HFFc6 (cell line): ENCODE results near the gene ALB. TPM values are rescaled to one million over a fixed set of nuclear protein-coding genes. Genes with fewer than 3 reads are reported as not detected.

Source experiments
- DNase-seq: peaks from one replicate; pipeline ENCODE4 v3.0.0-alpha.2; 2018
- H3K27ac Mint-ChIP-seq: 2 replicates; pipeline ENCODE4 v1.8.0; 2020; ENCODE audit warnings: mild to moderate bottlenecking, mixed read lengths
- H3K27me3 Mint-ChIP-seq: 2 replicates; pipeline ENCODE4 v1.8.0; 2021; ENCODE audit warnings: mild to moderate bottlenecking, moderate library complexity, mixed read lengths; ENCODE audit not compliant: insufficient read depth
- H3K36me3 Mint-ChIP-seq: 2 replicates; pipeline ENCODE4 v1.8.0; 2021; ENCODE audit warnings: low read depth, mixed read lengths
- H3K4me1 Mint-ChIP-seq: 2 replicates; pipeline ENCODE4 v1.8.0; 2020; ENCODE audit warnings: low read depth, mixed read lengths
- H3K4me3 Mint-ChIP-seq: 2 replicates; pipeline ENCODE4 v1.8.0; 2020; ENCODE audit warnings: mild to moderate bottlenecking, moderate library complexity, mixed read lengths
- H3K9me3 Mint-ChIP-seq: 2 replicates; pipeline ENCODE4 v1.8.0; 2020; ENCODE audit warnings: mild to moderate bottlenecking, mixed read lengths
- CTCF ChIP-seq: fragments of 200-600 bp; sonication (generic); IDR thresholded peaks from 2 replicates; pipeline ENCODE4 v1.5.0; 2021; ENCODE audit warnings: antibody characterized with exemption, mild to moderate bottlenecking
- total RNA-seq, 6 experiments: library from RNA; stranded (reverse); fragmentation: NEBNext Ultra II Directional; extraction: Animal tissue kit (Norgen Biotek cat#: 25700); gene quantifications; 2 replicates in 1 of 6; 3 replicates in 5 of 6; pipeline ENCODE4 v1.2.3, GENCODE V29; 2021

The ALB gene
- total RNA-seq, 6 experiments from 2014 or later = not detected

- Mint-ChIP-seq H3K36me3 (no peaks in the 10 kb centered on the region), H3K4me1 (peaks cover 11% of the 10 kb centered on the region), H3K27ac (no peak overlapping the region), H3K27me3 (peaks cover 2% of the 10 kb centered on the region; the same call in 1 of the 2 replicates), H3K9me3 (no peaks in the 10 kb centered on the region), H3K4me3 (no peak overlapping the region)
- DNase-seq = no peak
- TF ChIP-seq CTCF = no peak
Observed at GRCh38 chr4:73437558-73437956, 33.5 kb downstream of the ALB start.

DNA sequence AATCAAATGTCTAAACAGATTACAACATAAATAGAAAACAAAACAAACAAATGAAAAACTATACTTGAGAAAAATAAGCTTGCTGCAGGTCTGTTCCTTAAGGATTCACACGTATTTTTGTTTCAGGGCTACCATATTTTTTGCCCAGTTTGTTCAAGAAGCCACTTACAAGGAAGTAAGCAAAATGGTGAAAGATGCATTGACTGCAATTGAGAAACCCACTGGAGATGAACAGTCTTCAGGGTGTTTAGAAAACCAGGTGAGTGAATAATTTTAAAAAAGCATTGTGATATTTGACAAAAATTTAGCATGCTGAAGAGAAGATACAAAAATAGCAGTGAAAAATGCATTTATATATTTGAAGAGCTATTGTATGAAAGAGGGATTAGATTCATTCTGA lies 34.0 kb downstream of the ALB start:
- DNase-seq = no peak
- H3K27me3 Mint-ChIP-seq = peaks cover 2% of the 10 kb centered on the region; the same call in 1 of the 2 replicates
- H3K4me3 Mint-ChIP-seq = no peak overlapping the region
- peaks cover 14% of the 10 kb centered on the region for H3K4me1 Mint-ChIP-seq
- H3K9me3 Mint-ChIP-seq = no peaks in the 10 kb centered on the region
- no peak overlapping the region for H3K27ac Mint-ChIP-seq
- H3K36me3 Mint-ChIP-seq = no peaks in the 10 kb centered on the region
- TF ChIP-seq CTCF = no peak

DNA sequence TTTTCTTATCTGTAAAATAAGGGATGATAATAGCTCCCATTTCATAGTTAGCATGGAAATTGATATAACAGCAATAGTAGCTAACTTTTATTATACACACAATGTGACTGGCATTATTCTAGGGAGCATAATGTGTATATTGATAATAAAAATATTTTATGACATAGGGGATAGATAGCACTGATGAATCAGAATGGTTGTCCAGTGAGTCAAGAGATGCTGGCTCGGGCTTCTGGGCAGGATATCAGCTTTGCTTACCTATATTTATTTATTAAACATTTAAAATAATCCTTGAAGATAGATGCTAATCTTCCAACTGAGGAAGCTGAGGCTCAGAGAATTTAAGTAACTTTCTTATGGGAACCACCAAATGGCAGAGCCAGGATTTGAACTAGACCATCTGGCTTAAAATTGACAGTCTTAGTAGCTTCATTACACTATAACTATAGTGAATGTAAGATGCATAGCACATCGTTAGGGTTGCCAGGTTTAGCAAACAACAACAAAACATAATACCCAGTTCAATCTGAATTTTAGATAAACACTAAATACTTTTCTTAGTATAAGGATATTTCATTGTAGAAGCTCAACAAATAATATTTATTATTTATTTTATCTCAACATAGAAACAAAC lies 34.6 kb downstream of the ALB start:
- no peak for DNase-seq
- Mint-ChIP-seq H3K27ac (no peak overlapping the region), H3K36me3 (no peaks in the 10 kb centered on the region), H3K4me1 (peaks cover 14% of the 10 kb centered on the region), H3K9me3 (no peaks in the 10 kb centered on the region), H3K27me3 (peaks cover 2% of the 10 kb centered on the region; the same call in 1 of the 2 replicates), H3K4me3 (no peak overlapping the region)
- TF ChIP-seq CTCF = no peak

DNA sequence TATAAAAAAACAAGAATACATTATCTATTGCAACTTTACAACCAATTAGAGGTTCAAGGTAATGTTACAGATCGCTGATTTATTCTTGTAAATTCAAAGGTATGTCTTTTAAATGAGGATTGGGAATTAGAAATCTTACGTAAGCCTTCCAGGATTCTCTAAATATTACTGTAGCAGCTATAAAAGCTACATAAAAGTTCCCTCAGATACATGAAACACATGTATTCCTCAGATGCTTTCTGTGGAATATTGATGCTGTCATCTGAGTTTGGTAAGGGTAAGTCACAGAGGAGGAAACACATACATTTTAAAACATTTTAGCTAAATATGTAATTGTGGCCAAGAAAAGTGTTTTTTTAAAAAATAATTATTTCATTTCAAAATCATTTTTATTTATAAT lies 35.4 kb downstream of the ALB start:
- DNase-seq = no peak
- Mint-ChIP-seq H3K9me3 (no peaks in the 10 kb centered on the region), H3K4me3 (no peak overlapping the region), H3K36me3 (no peaks in the 10 kb centered on the region), H3K27me3 (peaks cover 2% of the 10 kb centered on the region; the same call in 1 of the 2 replicates), H3K27ac (no peak overlapping the region), H3K4me1 (peaks cover 14% of the 10 kb centered on the region)
- TF ChIP-seq CTCF = no peak

GRCh38 chr4:73439991-73440390 lies 35.9 kb downstream of the ALB start:
- no peaks in the 10 kb centered on the region for H3K36me3 Mint-ChIP-seq
- no peaks in the 10 kb centered on the region for H3K9me3 Mint-ChIP-seq
- no peak for TF ChIP-seq CTCF
- H3K4me1 Mint-ChIP-seq = peaks cover 14% of the 10 kb centered on the region
- H3K27ac Mint-ChIP-seq = no peak overlapping the region
- peaks cover 2% of the 10 kb centered on the region; the same call in 1 of the 2 replicates for H3K27me3 Mint-ChIP-seq
- no peak for DNase-seq
- H3K4me3 Mint-ChIP-seq = no peak overlapping the region
